GM19468 (cell line): ENCODE data around the gene JAKMIP1.
"Not testable (repeated sequence)": the region's sequence is repeated elsewhere in the genome, so short reads cannot be mapped to it uniquely, and the experiment has no call there.

Experiments
- ATAC-seq: cut with Tn5 transposase; IDR thresholded peaks from one replicate; pipeline ENCODE4 v1.9.1; 2021; ENCODE audit warnings: mild to moderate bottlenecking, moderate library complexity, moderate number of reproducible peaks; ENCODE audit not compliant: unreplicated experiment; ENCODE audit errors: extremely low read depth

JAKMIP1 gene

DNA sequence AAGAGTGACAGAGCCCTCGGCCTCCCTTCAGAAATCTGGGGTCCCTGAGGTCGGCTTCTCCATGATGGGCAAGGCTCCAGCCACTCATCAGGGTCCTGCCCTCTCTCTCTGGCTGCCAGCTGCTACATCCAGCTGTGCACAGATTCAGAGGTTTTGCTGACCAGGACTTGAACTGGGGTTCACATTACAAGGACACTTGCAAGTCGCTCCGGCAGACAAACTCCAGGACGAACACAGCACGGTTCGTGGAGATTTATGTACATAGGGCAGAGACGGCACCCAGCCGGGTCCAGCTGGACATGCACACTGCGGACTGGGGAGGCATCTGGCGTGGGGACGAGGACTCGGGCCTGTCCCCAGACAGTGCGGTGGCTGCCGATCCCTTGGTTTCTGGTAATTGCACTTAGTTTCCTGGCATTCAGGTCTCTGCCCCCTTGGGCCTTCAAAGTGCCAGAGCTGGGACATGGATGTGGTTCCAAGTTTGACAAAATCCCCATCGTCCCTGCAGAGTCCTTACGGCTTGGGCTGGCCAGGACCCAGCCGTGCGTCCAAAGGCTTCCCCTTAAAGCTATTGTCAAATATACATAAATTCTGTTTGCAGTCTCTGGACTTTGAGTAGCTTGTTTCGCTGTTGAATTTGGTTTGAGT is 175.9 kb downstream of the JAKMIP1 start:
- no peak for ATAC-seq

DNA sequence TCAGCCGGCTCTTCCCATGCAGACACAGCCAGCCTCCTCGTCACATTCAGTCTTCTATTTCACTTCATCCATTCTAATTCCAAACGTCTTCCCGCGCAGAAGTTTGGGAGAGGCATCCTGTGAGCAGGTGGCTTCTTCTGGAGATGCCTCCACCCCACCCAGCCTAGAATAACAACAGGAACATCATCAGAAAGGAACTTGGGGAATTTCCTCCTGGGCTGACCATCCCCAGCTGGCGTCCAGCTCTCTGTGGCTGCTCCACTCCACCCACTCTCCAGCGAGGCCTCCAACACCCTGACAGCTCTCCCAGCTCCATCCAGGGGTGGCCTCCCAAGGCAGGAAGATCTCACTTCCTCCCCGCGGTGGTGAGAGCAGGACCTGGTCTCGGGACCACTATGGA is 176.6 kb downstream of the JAKMIP1 start:
- ATAC-seq = no peak

DNA sequence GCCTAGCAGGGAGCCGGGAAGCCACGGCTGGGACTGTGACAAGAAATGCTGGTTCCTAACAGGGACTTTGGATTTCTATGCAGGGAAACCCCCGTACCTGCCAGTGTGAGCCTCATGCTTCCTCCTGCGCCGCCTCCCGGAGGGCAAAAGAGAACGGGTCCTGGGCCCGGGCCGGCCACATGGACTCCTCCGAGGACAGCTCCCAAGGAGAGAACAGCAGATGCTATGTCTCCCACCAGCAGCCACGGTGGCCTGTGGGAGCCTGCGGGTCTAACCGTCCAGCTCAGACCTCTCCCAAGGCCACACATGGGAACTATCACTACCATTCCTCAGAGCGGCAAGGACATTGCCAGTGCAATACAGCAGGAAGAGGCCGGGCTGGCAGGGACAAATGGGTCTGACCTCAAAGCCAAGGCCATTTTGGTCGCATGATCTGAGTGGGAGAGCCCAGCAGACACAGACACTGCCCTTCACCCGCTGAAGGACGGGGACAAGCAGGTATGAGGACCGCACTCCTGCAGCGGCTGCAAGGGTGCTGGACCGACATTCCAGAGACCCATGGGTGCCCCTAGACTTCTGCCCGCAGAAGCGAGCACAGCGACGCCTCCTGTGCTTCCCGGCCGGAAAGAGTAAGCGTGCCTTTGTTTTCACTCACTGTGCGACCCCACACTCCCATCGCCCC is 177.6 kb downstream of the JAKMIP1 start:
- no peak for ATAC-seq

DNA sequence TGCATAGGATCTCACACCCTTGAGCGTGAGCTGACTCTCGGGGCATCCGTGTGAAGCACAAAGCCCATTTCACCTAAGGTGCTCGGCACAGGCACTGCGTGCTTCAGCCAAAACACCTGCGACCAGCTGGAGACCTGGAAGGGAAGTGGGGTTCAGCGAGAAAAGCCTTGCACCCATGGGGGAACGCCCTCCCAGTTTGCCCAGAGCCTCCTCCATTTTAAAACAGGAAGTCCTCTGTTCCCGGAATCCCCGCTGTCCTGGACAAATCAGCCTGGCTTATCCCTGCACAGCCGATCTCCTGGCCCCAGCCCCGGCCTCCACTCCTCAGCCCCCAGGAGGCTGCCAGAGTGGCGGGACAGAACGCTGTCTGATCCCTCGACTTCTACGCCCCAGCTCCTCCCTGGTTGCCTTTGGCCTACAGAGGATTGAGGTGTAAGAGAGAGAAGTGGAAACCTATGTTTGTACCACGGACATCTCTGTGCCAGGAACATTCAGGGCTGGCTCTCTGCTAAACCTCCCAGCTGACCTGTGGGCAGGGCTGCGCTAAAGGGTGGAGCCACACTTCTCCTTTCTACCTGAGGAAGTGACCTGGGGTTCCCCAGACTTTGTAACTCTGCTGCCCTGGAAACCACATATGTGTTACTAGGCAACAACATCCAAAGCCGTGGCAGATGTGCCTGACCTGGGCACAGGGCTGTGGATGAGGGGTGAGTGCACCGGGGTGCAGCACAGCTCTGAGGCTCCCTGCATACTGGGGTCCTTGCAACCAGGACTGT is 178.3 kb downstream of the JAKMIP1 start:
- no peak for ATAC-seq

DNA sequence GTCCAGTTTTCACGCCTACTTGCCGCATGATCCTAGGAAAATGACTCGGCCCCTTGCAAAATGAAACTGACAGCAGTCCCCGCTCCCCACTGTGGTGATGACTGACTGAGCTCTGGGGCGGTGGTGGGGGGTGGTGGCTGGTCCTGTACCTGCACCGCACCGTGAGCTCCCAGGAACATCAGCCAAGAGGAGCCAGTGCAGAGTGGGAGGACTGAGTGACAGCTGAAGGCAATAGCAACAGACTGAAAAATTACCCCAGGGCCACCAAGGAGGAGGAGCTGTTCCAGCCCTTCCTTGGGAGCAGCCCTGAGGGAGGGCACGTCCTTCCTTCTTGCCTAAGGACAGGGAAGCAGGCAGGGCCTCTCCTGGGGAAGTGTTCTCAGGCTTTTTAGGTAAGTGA is 179.7 kb downstream of the JAKMIP1 start:
- no peak for ATAC-seq

DNA sequence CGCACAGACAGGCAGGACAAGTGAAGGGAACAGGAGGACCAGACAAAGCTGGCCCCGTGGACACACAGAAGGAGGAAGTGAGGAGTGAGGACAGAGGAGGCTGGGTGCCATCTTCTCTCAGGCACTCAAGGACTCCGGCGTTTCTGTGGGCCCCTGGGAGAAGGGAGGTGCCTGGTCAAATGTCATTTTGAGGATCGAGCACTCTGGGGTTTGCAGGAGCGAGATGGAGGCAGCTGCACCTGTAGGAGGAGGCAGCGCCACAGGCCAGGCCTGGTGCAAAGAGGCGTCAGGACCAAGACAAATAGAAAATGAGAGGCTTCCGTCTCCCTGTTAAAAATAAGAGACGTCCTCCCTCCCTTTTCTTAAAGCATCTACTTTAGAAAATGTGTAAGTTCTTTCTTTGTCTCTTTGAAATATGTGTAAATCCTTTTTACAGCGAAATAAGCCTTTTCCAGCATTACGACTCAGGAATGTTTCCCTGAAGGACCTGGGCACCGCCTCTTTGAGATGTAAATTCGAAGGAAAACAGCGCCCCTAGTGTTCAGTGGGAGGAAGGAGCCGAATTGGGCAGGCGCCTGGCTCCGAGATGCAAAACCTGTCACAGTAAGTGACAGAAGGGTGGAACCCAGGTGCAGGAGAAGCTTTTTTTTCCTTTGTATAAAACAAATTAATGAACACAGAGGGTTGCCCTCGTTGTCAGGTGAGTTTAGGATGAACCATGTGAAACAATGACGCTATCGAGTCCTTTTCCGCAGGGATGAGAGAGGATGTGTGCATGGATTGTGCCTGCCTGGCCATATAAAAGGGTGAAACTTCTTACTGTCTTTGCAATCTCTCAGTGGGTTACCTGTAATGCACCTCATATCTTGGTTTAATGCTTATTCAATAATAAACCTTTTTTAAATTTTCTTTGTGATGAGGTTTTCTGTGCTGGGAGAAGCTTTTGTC is 180.8 kb downstream of the JAKMIP1 start:
- ATAC-seq = no peak

DNA sequence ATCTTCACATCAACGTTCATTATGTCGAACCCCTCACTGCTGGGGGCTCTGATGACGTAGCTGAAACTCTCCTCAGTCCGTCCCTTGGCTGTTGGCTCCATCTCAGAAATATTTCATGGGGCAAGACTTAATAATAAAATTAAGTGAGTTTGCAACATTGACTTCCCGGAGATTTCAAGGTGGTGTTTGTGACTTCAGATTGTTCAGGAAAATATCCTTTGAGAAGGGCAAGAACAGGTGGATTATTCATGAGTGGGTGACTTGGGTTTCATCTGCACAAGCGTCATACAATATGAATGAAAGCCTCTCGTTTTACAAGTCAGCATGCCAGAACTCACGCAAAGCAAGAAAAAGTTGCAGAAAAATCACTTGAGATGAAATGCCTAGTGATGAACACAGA is 182.0 kb downstream of the JAKMIP1 start, which contains the start of gene C4orf50:
TSS of gene C4orf50 (minus strand) at position 101 of the 400 bp plus-strand sequence.
- ATAC-seq = no peak

DNA sequence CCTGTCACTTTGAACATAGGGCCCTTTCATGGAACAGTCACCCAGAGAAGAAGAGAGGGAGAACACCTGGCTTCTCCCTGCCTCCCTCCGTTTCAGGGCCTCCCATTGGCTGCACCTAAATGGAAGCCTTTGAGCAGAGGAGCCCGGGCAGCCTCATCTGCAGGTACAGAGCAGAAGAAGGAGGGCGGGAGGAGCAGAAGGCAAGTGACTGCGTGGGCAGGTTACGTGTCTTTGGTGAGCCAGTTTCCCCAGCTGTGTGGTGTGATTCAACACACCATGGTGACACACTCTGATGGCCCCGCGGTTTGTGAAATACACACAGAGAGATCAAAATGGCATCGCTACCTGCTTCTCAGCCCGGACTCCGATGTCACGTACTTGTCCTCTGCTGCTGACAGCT is 182.5 kb downstream of the JAKMIP1 start:
- ATAC-seq = no peak

DNA sequence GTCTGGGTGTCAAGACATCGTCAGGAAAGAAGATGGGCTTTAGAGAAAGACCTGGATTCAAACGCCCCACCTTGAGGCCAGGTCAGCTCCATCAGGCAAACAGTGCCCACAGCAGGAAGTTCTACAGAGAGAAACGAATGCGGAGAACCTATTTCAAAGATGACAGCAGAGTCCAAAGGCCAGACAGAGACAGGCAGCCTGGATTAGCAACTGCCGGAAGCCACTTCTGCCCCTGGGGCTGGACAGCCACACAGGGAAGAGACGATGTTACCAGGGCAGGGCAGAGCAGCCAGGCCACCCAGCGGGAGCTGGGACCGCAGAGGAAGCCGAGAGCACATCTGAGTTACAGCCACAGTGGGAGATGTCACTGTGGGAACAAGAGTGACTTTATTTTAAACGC is 183.3 kb downstream of the JAKMIP1 start:
- ATAC-seq = no peak

DNA sequence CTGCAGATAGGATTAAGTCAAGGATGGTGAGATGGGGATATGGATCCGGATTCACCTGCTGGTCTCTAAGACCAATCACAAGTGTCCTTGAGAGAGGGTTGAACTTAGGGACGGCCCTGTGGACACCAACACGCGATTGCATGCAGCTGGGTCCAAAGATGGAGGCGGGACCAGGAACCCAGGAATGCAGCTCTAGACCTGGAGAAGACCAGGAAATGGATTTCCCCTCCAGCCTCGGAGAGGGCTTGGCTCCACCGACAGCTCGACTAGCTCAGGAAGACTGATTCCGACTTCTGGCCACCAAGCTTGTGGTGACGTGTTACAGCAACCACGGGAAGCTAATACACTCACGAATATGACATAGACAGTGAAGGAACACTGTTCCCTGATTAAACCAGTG is 186.8 kb downstream of the JAKMIP1 start:
- no peak for ATAC-seq

DNA sequence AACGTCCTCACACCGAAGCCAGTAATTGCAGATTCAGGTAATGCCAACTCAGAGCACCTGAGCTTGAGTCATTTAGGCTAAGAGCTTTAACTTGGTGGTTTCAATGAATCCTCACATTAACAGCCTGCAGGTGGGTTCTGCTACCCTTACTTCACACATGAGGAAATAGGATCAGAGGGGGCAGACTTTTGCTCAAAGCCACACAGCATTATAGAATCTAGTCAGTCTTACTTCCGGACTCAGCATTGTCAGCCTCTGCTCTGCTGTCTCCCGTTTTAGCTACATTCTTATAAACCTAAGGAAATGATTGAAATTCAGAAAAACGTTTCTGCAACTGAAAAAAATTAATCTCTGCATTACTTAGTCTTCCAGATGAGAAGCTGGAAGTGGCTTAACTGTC is 188.1 kb downstream of the JAKMIP1 start:
- ATAC-seq = no peak

DNA sequence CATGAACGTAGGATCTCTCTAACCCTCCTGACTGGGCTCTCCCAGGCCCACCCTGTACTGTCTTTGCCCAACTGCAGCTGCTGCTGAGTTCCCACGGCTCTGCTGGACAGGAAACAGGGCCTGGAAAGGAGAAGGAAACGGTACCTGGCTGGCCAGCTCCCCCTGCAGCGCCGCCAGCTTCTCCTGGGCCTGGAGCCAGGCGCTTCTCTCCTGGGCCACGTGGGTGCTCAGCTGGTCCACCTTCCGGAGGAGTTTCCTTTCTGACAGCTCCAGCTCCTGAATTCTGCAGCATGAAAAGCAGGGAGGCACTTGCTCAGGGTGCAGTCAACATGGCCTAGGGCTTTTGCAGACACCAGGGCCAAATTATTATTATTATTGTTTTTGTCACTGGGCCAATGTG is 188.7 kb downstream of the JAKMIP1 start:
- no peak for ATAC-seq

DNA sequence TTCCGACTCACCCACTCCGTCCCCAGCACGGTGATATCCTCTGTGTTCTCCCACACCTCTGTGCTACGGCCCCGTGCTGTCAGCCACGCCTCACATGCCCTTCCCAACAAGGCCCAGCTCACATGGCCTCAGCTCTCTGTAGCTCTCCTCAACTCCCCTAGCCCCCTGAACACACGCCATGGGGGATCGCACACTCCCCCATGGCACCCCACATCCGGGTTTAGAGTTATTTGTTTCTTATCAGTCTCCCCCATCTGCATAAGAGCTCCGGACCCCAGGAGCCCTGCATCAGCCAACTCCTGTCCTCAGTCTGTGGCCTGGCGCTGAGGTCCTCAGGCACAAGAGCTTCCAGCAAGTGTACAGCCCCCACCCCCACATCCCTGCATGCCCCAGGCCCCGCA is 189.1 kb downstream of the JAKMIP1 start:
- ATAC-seq = no peak

DNA sequence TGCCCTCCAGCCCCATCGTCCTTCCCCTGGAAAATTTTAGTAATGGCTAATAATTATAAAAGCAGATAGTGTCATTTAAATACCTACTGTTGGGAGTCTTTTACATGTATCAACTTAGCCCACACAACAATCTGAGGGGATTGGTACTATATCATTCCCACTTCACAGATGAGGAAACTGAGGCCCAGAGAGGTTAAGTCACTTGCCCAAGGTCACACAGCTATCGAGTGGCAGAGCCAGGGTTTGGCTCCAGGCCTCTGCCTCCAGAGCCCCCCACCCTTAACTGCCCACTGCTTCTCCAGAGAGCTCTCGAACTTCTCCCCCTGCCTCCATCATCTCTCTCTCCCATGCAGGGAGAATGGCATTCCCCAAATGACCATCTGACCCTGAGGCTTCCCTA is 189.6 kb downstream of the JAKMIP1 start:
- no peak for ATAC-seq

DNA sequence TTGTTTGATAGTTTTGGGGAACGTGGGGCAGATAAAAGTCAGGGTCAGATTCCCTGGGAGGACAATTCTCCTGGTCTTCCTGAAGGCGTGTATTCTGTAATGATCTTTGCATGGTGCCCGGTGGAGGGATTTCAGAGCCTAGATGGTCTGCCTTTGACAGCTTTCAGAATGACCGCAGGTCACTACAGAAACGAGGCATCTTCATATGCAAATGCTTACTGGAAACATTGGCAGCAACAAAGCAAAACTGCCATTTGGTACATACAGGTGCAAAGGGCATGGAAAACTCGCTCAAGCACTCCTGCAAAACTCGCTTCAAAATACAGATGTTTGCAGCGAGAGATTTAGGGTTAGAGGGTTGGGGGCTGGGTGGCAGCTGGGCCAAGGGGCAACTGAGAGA is 190.9 kb downstream of the JAKMIP1 start:
- ATAC-seq = no peak

DNA sequence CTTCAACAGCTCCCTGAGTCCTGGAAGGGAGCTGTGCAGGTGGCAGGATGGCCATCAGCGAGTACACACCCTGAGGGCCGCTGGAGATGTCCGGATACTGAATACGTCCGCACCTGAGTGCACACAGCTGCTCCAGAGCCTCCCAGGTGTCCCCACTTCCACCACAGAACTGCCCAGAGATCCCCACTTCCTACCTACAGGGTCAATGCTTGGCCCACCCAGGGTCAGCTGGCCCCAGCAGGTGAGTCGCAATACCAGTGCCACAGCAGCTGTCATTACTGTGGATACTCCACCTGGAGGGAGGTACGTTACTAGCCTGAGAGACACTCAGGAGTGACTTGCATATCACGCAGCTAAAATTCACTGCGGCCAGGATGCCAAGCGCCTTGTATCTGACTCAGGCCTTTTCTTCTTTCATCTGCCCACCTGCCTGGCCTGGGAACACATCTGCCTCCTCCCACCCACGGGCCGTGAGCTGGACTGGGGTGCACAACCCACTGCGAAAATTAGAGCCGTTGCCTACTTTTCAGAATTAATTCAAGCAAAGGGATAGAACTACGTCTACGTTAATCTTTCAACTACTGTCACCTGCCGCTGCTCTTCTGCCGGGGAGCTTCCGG is 191.5 kb downstream of the JAKMIP1 start:
- no peak for ATAC-seq

DNA sequence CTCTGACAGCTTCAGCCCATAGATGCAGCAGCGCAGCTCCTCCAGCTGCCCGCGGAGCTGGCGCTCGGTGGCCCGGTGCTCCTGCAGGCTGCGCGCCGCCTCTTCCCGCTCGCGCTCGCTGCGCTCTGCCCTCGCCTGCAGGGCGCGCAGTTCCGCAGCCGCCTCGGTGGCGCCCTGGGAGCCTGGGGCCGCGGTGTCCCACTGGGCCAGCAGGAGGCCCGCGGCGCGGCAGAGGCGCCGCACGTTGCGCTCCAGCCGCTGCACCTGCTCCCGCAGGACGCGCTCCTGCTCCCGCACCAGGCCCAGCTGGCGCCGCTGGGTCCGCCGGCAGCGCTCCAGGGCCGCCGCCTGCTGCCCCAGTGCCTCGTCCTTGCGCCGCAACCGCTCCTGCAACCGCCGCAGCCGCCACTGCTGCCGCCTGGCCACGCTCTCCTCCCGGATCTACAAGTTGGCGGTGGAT is 192.2 kb downstream of the JAKMIP1 start:
- no peak for ATAC-seq

DNA sequence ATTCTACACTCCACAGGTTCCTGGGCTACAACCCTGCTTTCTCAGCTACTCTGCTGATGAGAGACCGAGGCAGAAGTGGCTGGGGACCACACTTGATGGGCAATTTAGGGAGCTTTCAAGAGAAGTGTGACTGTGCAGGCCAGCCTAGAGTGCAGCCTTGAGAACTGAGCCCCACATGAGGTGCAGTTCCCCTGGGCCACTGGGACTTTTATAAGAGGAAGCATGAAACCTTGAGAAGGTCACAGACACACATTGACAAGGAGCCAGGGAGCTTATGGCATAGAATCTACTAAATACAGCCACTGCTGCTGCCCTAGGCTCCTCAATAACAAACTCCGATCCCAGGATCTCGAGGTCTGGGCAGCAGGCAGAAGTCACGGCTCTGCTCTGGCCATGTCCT is 195.2 kb downstream of the JAKMIP1 start:
- no peak for ATAC-seq

DNA sequence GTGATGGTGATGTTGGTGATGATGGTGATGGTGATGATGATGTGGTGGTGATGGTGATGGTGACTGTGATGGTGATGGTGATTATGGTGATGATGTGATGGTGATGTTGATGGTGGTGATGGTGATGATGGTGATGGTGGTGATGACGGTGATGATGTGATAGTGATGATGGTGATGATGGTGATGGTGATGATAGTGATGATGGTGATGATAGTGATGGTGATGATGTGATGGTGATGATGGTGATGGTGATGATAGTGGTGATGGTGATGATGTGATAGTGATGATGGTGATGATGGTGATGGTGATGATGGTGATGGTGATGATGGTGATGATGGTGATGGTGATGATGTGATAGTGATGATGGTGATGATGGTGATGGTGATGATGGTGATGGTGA is 196.9 kb downstream of the JAKMIP1 start:
- ATAC-seq = not testable (repeated sequence)

DNA sequence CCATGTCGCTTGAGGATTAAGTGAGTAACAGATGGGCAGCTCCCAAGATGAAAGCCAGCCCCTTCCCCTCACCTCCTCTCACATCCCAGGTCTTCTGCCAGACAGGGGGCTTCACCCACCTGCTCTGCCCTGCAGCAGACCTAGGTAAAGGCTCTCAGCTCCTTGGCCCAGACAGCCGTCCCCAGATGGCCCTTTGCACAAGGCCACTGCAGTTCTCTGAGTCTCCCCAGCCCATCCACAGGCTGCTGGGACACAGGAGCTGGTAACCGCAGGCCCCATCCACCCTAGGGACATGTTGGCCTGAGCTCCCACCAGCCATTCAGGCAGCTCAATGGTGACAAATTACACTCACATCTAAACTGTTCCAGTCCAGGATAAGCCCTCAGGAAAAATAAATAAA is 197.4 kb downstream of the JAKMIP1 start:
- ATAC-seq = no peak
